Skeletal muscle satellite cell (primary cell): ENCODE measurements around the gene TSEN15.
"Not testable (repeated sequence)": the region's sequence is repeated elsewhere in the genome, so short reads cannot be mapped to it uniquely, and the experiment has no call there.

ENCODE experiments used
- H3K27me3 ChIP-seq: 2 replicates; pipeline ENCODE4 v1.7.0; 2013; ENCODE audit warnings: low read length; ENCODE audit not compliant: control insufficient read depth, insufficient read depth
- H3K36me3 ChIP-seq: 2 replicates; pipeline ENCODE4 v1.7.0; 2013; ENCODE audit warnings: mild to moderate bottlenecking, control low read depth, low read length; ENCODE audit not compliant: insufficient read depth
- H3K4me1 ChIP-seq: 2 replicates; pipeline ENCODE4 v1.7.0; 2013; ENCODE audit warnings: low read length; ENCODE audit not compliant: control insufficient read depth, insufficient read depth
- H3K4me2 ChIP-seq: 2 replicates; pipeline ENCODE4 v1.7.0; 2013; ENCODE audit warnings: mild to moderate bottlenecking, low read length
- H3K4me3 ChIP-seq: 2 replicates; pipeline ENCODE4 v1.7.0; 2013; ENCODE audit warnings: low read length
- H3K9ac ChIP-seq: 2 replicates; pipeline ENCODE4 v1.7.0; 2013; ENCODE audit warnings: mild to moderate bottlenecking, low read depth, low read length, moderate library complexity
- H3K9me3 ChIP-seq: replicated peaks from 2 replicates; pipeline ENCODE4 v1.7.0; 2013; ENCODE audit warnings: mild to moderate bottlenecking, control low read depth, low read length

Gene TSEN15

GRCh38 chr1:184080309-184080708 lies 28.8 kb downstream of the TSEN15 start:
- Histone ChIP-seq H3K9ac (no peak overlapping the region), H3K4me1 (no peaks in the 10 kb centered on the region), H3K9me3 (no peaks in the 10 kb centered on the region), H3K27me3 (no peaks in the 10 kb centered on the region), H3K4me3 (no peak overlapping the region), H3K36me3 (no peaks in the 10 kb centered on the region), H3K4me2 (no peak overlapping the region)

GRCh38 chr1:184082541-184083415 lies 31.2 kb downstream of the TSEN15 start:
- H3K27me3 ChIP-seq: no peaks in the 10 kb centered on the region

GRCh38 chr1:184085667-184086066 lies 34.1 kb downstream of the TSEN15 start:
- no peaks in the 10 kb centered on the region for H3K36me3 ChIP-seq
- H3K9me3 ChIP-seq: no peaks in the 10 kb centered on the region
- H3K4me3 ChIP-seq: no peak overlapping the region
- no peak overlapping the region for H3K4me2 ChIP-seq
- no peak overlapping the region for H3K9ac ChIP-seq
- H3K4me1 ChIP-seq: no peaks in the 10 kb centered on the region
- no peaks in the 10 kb centered on the region for H3K27me3 ChIP-seq

More at GRCh38 chr1:184082541-184083415, 31.2 kb downstream of the TSEN15 start:
- Histone ChIP-seq H3K9ac (no peak overlapping the region), H3K4me2 (no peak overlapping the region), H3K36me3 (no peaks in the 10 kb centered on the region), H3K9me3 (no peaks in the 10 kb centered on the region), H3K4me1 (no peaks in the 10 kb centered on the region), H3K4me3 (no peak overlapping the region)

- no peaks in the 10 kb centered on the region for H3K36me3 ChIP-seq
- no peaks in the 10 kb centered on the region for H3K4me1 ChIP-seq
- H3K4me3 ChIP-seq: no peak overlapping the region
- H3K27me3 ChIP-seq: no peaks in the 10 kb centered on the region
- H3K9ac ChIP-seq: no peak overlapping the region
- no peak overlapping the region for H3K4me2 ChIP-seq
- H3K9me3 ChIP-seq: no peaks in the 10 kb centered on the region
Observed at GRCh38 chr1:184088037-184088436, 36.5 kb downstream of the TSEN15 start.

- Histone ChIP-seq H3K36me3 (no peaks in the 10 kb centered on the region), H3K9ac (no peak overlapping the region), H3K9me3 (no peaks in the 10 kb centered on the region), H3K27me3 (no peaks in the 10 kb centered on the region), H3K4me2 (no peak overlapping the region), H3K4me3 (no peak overlapping the region), H3K4me1 (no peaks in the 10 kb centered on the region)
Observed at GRCh38 chr1:184093071-184093470, 41.5 kb downstream of the TSEN15 start.

- no peaks in the 10 kb centered on the region for H3K4me1 ChIP-seq
- H3K9ac ChIP-seq: no peak overlapping the region
- H3K4me3 ChIP-seq: no peak overlapping the region
- no peaks in the 10 kb centered on the region for H3K36me3 ChIP-seq
- H3K4me2 ChIP-seq: no peak overlapping the region
- H3K9me3 ChIP-seq: no peaks in the 10 kb centered on the region
- no peaks in the 10 kb centered on the region for H3K27me3 ChIP-seq
Observed at GRCh38 chr1:184096005-184096404, 44.5 kb downstream of the TSEN15 start.

GRCh38 chr1:184096580-184096979 lies 45.0 kb downstream of the TSEN15 start:
- not testable (repeated sequence) for H3K27me3 ChIP-seq, H3K4me1 ChIP-seq, H3K36me3 ChIP-seq, H3K4me2 ChIP-seq, H3K9me3 ChIP-seq, H3K4me3 ChIP-seq, H3K9ac ChIP-seq

- no peaks in the 10 kb centered on the region for H3K27me3 ChIP-seq
- no peaks in the 10 kb centered on the region for H3K4me1 ChIP-seq
- no peaks in the 10 kb centered on the region for H3K36me3 ChIP-seq
- H3K9ac ChIP-seq: no peak overlapping the region
- H3K9me3 ChIP-seq: no peaks in the 10 kb centered on the region
- no peak overlapping the region for H3K4me3 ChIP-seq
- no peak overlapping the region for H3K4me2 ChIP-seq
Observed at GRCh38 chr1:184101141-184101540, 49.6 kb downstream of the TSEN15 start.

- Histone ChIP-seq H3K36me3 (no peaks in the 10 kb centered on the region), H3K4me2 (no peak overlapping the region), H3K9ac (no peak overlapping the region), H3K4me3 (no peak overlapping the region), H3K4me1 (no peaks in the 10 kb centered on the region), H3K9me3 (no peaks in the 10 kb centered on the region), H3K27me3 (no peaks in the 10 kb centered on the region)
Observed at GRCh38 chr1:184101571-184101970, 50.0 kb downstream of the TSEN15 start.

GRCh38 chr1:184110272-184111204 lies 59.0 kb downstream of the TSEN15 start:
- Histone ChIP-seq H3K9me3 (no peaks in the 10 kb centered on the region), H3K27me3 (no peaks in the 10 kb centered on the region), H3K9ac (no peak overlapping the region), H3K4me1 (no peaks in the 10 kb centered on the region), H3K36me3 (no peaks in the 10 kb centered on the region), H3K4me3 (no peak overlapping the region), H3K4me2 (no peak overlapping the region)

- Histone ChIP-seq H3K27me3 (no peaks in the 10 kb centered on the region), H3K9ac (no peak overlapping the region), H3K9me3 (no peaks in the 10 kb centered on the region), H3K4me3 (no peak overlapping the region), H3K4me1 (peaks cover 1% of the 10 kb centered on the region), H3K36me3 (no peaks in the 10 kb centered on the region), H3K4me2 (no peak overlapping the region)
Observed at GRCh38 chr1:184112176-184112948, 60.8 kb downstream of the TSEN15 start.
